SU-DHL-6 (cell line): ENCODE measurements around the gene MYDGF.

Experiments
- H2AFZ ChIP-seq: fragments of 200-600 bp; sonication (generic); 2 replicates; pipeline ENCODE4 v1.6.1; 2014; ENCODE audit warnings: low read depth, mild to moderate bottlenecking, moderate library complexity, mixed read lengths, antibody characterized with exemption, low read length; ENCODE audit not compliant: severe bottlenecking
- H3F3A ChIP-seq: fragments of 200-600 bp; shearing (Covaris generic); 2 replicates; pipeline ENCODE4 v1.6.0; 2016; ENCODE audit warnings: antibody characterized with exemption, mild to moderate bottlenecking; ENCODE audit not compliant: insufficient read depth
- H3K27ac ChIP-seq: fragments of 200-600 bp; sonication (generic); 2 replicates; pipeline ENCODE4 v1.5.1; 2016; ENCODE audit warnings: low read depth, mild to moderate bottlenecking, low read length, moderate library complexity, mixed read lengths
- H3K27me3 ChIP-seq: fragments of 200-600 bp; sonication (generic), shearing (Covaris generic); 2 replicates; pipeline ENCODE4 v1.6.0; 2014; ENCODE audit warnings: mild to moderate bottlenecking, low read length
- H3K36me3 ChIP-seq: fragments of 200-600 bp; sonication (generic); 2 replicates; pipeline ENCODE4 v1.6.1; 2014; ENCODE audit warnings: mild to moderate bottlenecking, low read length, mixed read lengths
- H3K4me2 ChIP-seq: fragments of 300-600, 200-600 bp; shearing (Covaris generic), sonication (generic); 2 replicates; pipeline ENCODE4 v1.6.0; 2014; ENCODE audit warnings: low read length, low read depth, mild to moderate bottlenecking; ENCODE audit not compliant: poor library complexity, severe bottlenecking
- H3K4me3 ChIP-seq: fragments of 200-600 bp; sonication (generic); 2 replicates; pipeline ENCODE4 v1.5.1; 2014; ENCODE audit warnings: antibody characterized with exemption, low read length, mild to moderate bottlenecking, mixed read lengths; ENCODE audit not compliant: insufficient read depth, poor library complexity, severe bottlenecking
- H3K79me2 ChIP-seq: fragments of 200-600 bp; sonication (generic); 2 replicates; pipeline ENCODE4 v1.6.1; 2014; ENCODE audit warnings: mild to moderate bottlenecking, low read length, moderate library complexity; ENCODE audit not compliant: insufficient read depth
- H3K9ac ChIP-seq: fragments of 200-600 bp; sonication (generic); 2 replicates; pipeline ENCODE4 v1.7.0; 2014; ENCODE audit warnings: mild to moderate bottlenecking, low read length
- H3K9me2 ChIP-seq: fragments of 200-600 bp; sonication (generic); replicated peaks from 2 replicates; pipeline ENCODE4 v1.6.1; 2014; ENCODE audit warnings: low read length; ENCODE audit not compliant: insufficient read depth
- H3K9me3 ChIP-seq: fragments of 200-600 bp; sonication (generic); 2 replicates; pipeline ENCODE4 v1.6.1; 2014; ENCODE audit warnings: low read length, mixed read lengths; ENCODE audit not compliant: insufficient read depth
- H4K20me1 ChIP-seq: fragments of 200-600 bp; sonication (generic); 2 replicates; pipeline ENCODE4 v1.6.1; 2014; ENCODE audit warnings: low read depth, mild to moderate bottlenecking, antibody characterized with exemption, low read length, moderate library complexity, mixed read lengths
- CTCF ChIP-seq: fragments of 200-600 bp; sonication (generic); IDR thresholded peaks from one replicate; pipeline ENCODE4 v1.5.1; 2017; ENCODE audit warnings: antibody characterized with exemption, mild to moderate bottlenecking, low read length, moderate library complexity; ENCODE audit not compliant: insufficient read depth, poor library complexity, severe bottlenecking
- EZH2phosphoT487 ChIP-seq: fragments of 200-600 bp; sonication (generic), shearing (Covaris generic); conservative IDR thresholded peaks from 2 replicates; pipeline ENCODE4 v1.6.1; 2018; ENCODE audit warnings: mild to moderate bottlenecking, antibody characterized with exemption, low read length, moderate library complexity, mixed read lengths

MYDGF gene

GRCh38 chr19:4641132-4641531 is 29.0 kb downstream of the MYDGF start:
- Histone ChIP-seq H3K36me3 (no peaks in the 10 kb centered on the region), H3K27ac (no peak overlapping the region), H3F3A (peaks cover 10% of the 10 kb centered on the region; the same call in 1 of the 2 replicates), H3K79me2 (peaks cover 14% of the 10 kb centered on the region; the same call in 1 of the 2 replicates), H3K27me3 (no peaks in the 10 kb centered on the region), H3K4me3 (no peak overlapping the region), H2AFZ (no peak overlapping the region), H3K4me2 (no peak overlapping the region), H4K20me1 (no peaks in the 10 kb centered on the region), H3K9ac (no peak overlapping the region), H3K9me3 (no peaks in the 10 kb centered on the region), H3K9me2 (no peaks in the 10 kb centered on the region)
- TF ChIP-seq EZH2phosphoT487 (no peak), CTCF (no peak)

GRCh38 chr19:4640247-4641000 is 29.7 kb downstream of the MYDGF start:
- Histone ChIP-seq H3K36me3 (no peaks in the 10 kb centered on the region), H4K20me1 (no peaks in the 10 kb centered on the region), H3K4me2 (peak overlapping the region; percentile 73), H3K79me2 (peaks cover 14% of the 10 kb centered on the region; the same call in 1 of the 2 replicates), H3K27ac (no peak overlapping the region), H3K9ac (peak overlapping the region; percentile 76), H3F3A (peaks cover 10% of the 10 kb centered on the region; the same call in 1 of the 2 replicates), H3K27me3 (no peaks in the 10 kb centered on the region), H2AFZ (no peak overlapping the region), H3K4me3 (peak overlapping the region; percentile 72), H3K9me2 (no peaks in the 10 kb centered on the region), H3K9me3 (no peaks in the 10 kb centered on the region)
- TF ChIP-seq CTCF (no peak), EZH2phosphoT487 (no peak)

- H3K79me2 ChIP-seq: peaks cover 14% of the 10 kb centered on the region; the same call in 1 of the 2 replicates
- H2AFZ ChIP-seq: peak overlapping the region; percentile 43
- no peaks in the 10 kb centered on the region for H3K9me3 ChIP-seq
- no peaks in the 10 kb centered on the region for H3K36me3 ChIP-seq
- H3K27me3 ChIP-seq: no peaks in the 10 kb centered on the region
- H3F3A ChIP-seq: peaks cover 10% of the 10 kb centered on the region; the same call in 1 of the 2 replicates
- peak overlapping the region; percentile 72 for H3K4me3 ChIP-seq
- peak overlapping the region; percentile 23 for H3K27ac ChIP-seq
- H3K9ac ChIP-seq: peak overlapping the region; percentile 76
- peak overlapping the region; percentile 73 for H3K4me2 ChIP-seq
- TF ChIP-seq CTCF: no peak
- TF ChIP-seq EZH2phosphoT487: no peak
- no peaks in the 10 kb centered on the region for H4K20me1 ChIP-seq
- H3K9me2 ChIP-seq: no peaks in the 10 kb centered on the region
Measured at GRCh38 chr19:4639531-4640246, 30.5 kb downstream of the MYDGF start.
